Liver (tissue), 9 donors: Measurements from ENCODE around the gene ABHD14A. TPM values are rescaled to one million over a fixed set of nuclear protein-coding genes. Genes with fewer than 3 reads are reported as not detected.

Experiments used
- DNase-seq: peaks from one replicate; pipeline ENCODE4 v3.0.0-alpha.2; 2017; ENCODE audit warnings: low spot score
- H3K27ac ChIP-seq, 2 donors: one replicate each; pipeline ENCODE4 v1.7.0; 2013; ENCODE audit warnings: inconsistent platforms in 2 of 2, low read length in 2 of 2, control low read depth in 1 of 2, low read depth in 1 of 2, mild to moderate bottlenecking in 1 of 2
- H3K27me3 ChIP-seq, 4 donors: one replicate each; pipeline versions ENCODE4 v1.6.1 to v1.7.0; 2013; ENCODE audit warnings: low read length in 3 of 4, inconsistent platforms in 1 of 4, mild to moderate bottlenecking in 1 of 4, moderate library complexity in 1 of 4; ENCODE audit not compliant: control insufficient read depth in 4 of 4, insufficient read depth in 4 of 4
- H3K36me3 ChIP-seq, 4 donors: one replicate each; pipeline versions ENCODE4 v1.6.1 to v1.7.0; 2013; ENCODE audit warnings: low read length in 3 of 4, mild to moderate bottlenecking in 3 of 4, low read depth in 1 of 4, moderate library complexity in 1 of 4; ENCODE audit not compliant: control insufficient read depth in 4 of 4, insufficient read depth in 3 of 4
- H3K4me1 ChIP-seq, 4 donors: one replicate each; pipeline versions ENCODE4 v1.6.1 to v1.7.0; 2013; ENCODE audit warnings: low read length in 3 of 4, mild to moderate bottlenecking in 3 of 4, moderate library complexity in 1 of 4; ENCODE audit not compliant: control insufficient read depth in 4 of 4, insufficient read depth in 4 of 4
- H3K4me3 ChIP-seq, 3 donors: one replicate each; pipeline versions ENCODE4 v1.6.1 to v1.7.0; 2013; ENCODE audit warnings: low read length in 3 of 3, control low read depth in 1 of 3, low read depth in 1 of 3, mild to moderate bottlenecking in 1 of 3
- H3K9ac ChIP-seq, 2 donors: one replicate each; pipeline ENCODE4 v1.7.0; 2013; ENCODE audit warnings: low read length in 2 of 2, mild to moderate bottlenecking in 2 of 2, moderate library complexity in 2 of 2, control low read depth in 1 of 2, low read depth in 1 of 2
- H3K9me3 ChIP-seq, 4 donors: one replicate each; pipeline versions ENCODE4 v1.6.1 to v1.7.0; 2013; ENCODE audit warnings: low read length in 3 of 4; ENCODE audit not compliant: control insufficient read depth in 4 of 4
- EGR1 ChIP-seq, 2 donors: IDR thresholded peaks; 2 replicates each; pipeline ENCODE4 v1.6.1; 2016 to 2018; ENCODE audit warnings: antibody characterized with exemption in 2 of 2, low read depth in 2 of 2
- FOXA1 ChIP-seq: IDR thresholded peaks from 2 replicates; pipeline ENCODE4 v1.6.1; 2016; ENCODE audit warnings: antibody characterized with exemption
- FOXA2 ChIP-seq: IDR thresholded peaks from 2 replicates; pipeline ENCODE4 v1.6.1; 2016; ENCODE audit warnings: antibody characterized with exemption
- GABPA ChIP-seq, 2 donors: IDR thresholded peaks in 1 of 2; conservative IDR thresholded peaks in 1 of 2; 2 replicates each; pipeline ENCODE4 v1.6.1; 2016; ENCODE audit warnings: antibody characterized with exemption in 2 of 2, mild to moderate bottlenecking in 1 of 2, moderate library complexity in 1 of 2
- HNF4A ChIP-seq, 2 donors: conservative IDR thresholded peaks; 2 replicates each; pipeline ENCODE4 v1.6.1; 2016; ENCODE audit warnings: antibody characterized with exemption in 2 of 2, mild to moderate bottlenecking in 2 of 2
- JUND ChIP-seq, 2 donors: IDR thresholded peaks; 2 replicates each; pipeline ENCODE4 v1.6.1; 2016; ENCODE audit warnings: antibody characterized with exemption in 2 of 2
- NR2F2 ChIP-seq: IDR thresholded peaks from 2 replicates; pipeline ENCODE4 v1.6.1; 2016; ENCODE audit warnings: antibody characterized with exemption
- RAD21 ChIP-seq, 2 donors: IDR thresholded peaks; 2 replicates each; pipeline ENCODE4 v1.6.1; 2016; ENCODE audit warnings: antibody characterized with exemption in 2 of 2, mild to moderate bottlenecking in 2 of 2
- RXRA ChIP-seq, 2 donors: IDR thresholded peaks; 2 replicates each; pipeline ENCODE4 v1.6.1; 2017 to 2018; ENCODE audit warnings: antibody characterized with exemption in 2 of 2, mild to moderate bottlenecking in 1 of 2
- SP1 ChIP-seq: IDR thresholded peaks from 2 replicates; pipeline ENCODE4 v1.6.1; 2018; ENCODE audit warnings: antibody characterized with exemption, mild to moderate bottlenecking
- TAF1 ChIP-seq: conservative IDR thresholded peaks from 2 replicates; pipeline ENCODE4 v1.6.1; 2016; ENCODE audit warnings: antibody characterized with exemption, mild to moderate bottlenecking
- YY1 ChIP-seq: IDR thresholded peaks from 2 replicates; pipeline ENCODE4 v1.6.1; 2016; ENCODE audit warnings: antibody characterized with exemption, mild to moderate bottlenecking
- WGBS: extraction: QIAGEN DNeasy Blood & Tissue Kit; methylation state at CpG from one replicate; pipeline ENCODE4 v1.1.7; 2013; 5-methylcytosine and 5-hydroxymethylcytosine counted together
- polyA plus RNA-seq, 2 donors: library from polyadenylated mRNA; stranded (reverse) in 1 of 2; unstranded in 1 of 2; fragments of 200-250 nt in 1 of 2; fragments of >200 nt in 1 of 2; fragmentation: Nextera tagmentation in 1 of 2; extraction: Ambion mirVana in 1 of 2; gene quantifications; one replicate each; pipeline versions ENCODE4 v1.2.1 to v1.2.3, GENCODE V29; 2013 to 2015
- total RNA-seq, 2 donors: library from RNA; depleted of rRNA; stranded (reverse); fragments of >200 nt; gene quantifications; one replicate each; pipeline ENCODE4 v1.2.3, GENCODE V29; 2014
- TF ChIP-seq, protein P1 (sequence below): IDR thresholded peaks from 2 replicates; pipeline ENCODE4 v1.6.1; 2016; ENCODE audit warnings: antibody characterized with exemption
- TF ChIP-seq, protein P2 (sequence below): fragments of 150-350 bp; IDR thresholded peaks from 2 replicates; pipeline ENCODE4 v1.5.1; 2017; ENCODE audit warnings: improper control_type of control experiment, low read depth, low read length; ENCODE audit not compliant: missing input control
- TF ChIP-seq, protein P3 (sequence below): IDR thresholded peaks from 2 replicates; pipeline ENCODE4 v1.6.1; 2016; ENCODE audit warnings: antibody characterized with exemption
- TF ChIP-seq, protein P4 (sequence below): IDR thresholded peaks from 2 replicates; pipeline ENCODE4 v1.6.1; 2016; ENCODE audit warnings: antibody characterized with exemption
- TF ChIP-seq, protein P5 (sequence below): IDR thresholded peaks from 2 replicates; pipeline ENCODE4 v1.6.1; 2016; ENCODE audit warnings: antibody characterized with exemption, mild to moderate bottlenecking
- donor health status: healthy.
- donor health status: healthy.
- donor health status: healthy.
- donor health status: healthy.
- donor health status: healthy.

Gene ABHD14A
- total and polyA plus RNA-seq, 4 donors = 8.2 to 19.9 (median 13.4) TPM

DNA sequence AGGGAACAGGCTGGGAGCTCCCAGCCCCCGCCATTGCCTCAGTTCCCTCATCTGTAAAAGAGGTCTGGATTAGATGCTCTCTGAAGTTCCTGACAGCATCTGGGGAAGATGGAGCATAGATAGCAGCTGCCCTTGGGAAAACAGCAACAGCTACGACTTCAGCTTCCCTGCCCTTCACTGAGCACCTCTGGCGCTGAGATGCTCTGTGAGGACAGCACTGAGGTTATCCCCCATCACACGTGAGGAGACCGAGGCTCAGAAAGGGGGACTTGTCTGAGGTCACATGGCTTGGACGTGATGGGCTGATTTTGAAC is 31.9 kb downstream of the ABHD14A start:
- TF ChIP-seq JUND (IDR thresholded peaks at IDR 0.05) (no peak), FOXA2 (no peak), FOXA1 (no peak), GABPA (IDR thresholded peaks at IDR 0.05 in 1 of 2, conservative IDR thresholded peaks at IDR 0.05 in 1 of 2) (no peak), NR2F2 (no peak), HNF4A (conservative IDR thresholded peaks at IDR 0.05) (no peak), YY1 (no peak), RAD21 (IDR thresholded peaks at IDR 0.05) (no peak), EGR1 (IDR thresholded peaks at IDR 0.05; ENCODE audit: low read depth in 2 of 2) (no peak), TAF1 (no peak), SP1 (no peak), RXRA (IDR thresholded peaks at IDR 0.05) (no peak)
- TF ChIP-seq, protein P1, sequence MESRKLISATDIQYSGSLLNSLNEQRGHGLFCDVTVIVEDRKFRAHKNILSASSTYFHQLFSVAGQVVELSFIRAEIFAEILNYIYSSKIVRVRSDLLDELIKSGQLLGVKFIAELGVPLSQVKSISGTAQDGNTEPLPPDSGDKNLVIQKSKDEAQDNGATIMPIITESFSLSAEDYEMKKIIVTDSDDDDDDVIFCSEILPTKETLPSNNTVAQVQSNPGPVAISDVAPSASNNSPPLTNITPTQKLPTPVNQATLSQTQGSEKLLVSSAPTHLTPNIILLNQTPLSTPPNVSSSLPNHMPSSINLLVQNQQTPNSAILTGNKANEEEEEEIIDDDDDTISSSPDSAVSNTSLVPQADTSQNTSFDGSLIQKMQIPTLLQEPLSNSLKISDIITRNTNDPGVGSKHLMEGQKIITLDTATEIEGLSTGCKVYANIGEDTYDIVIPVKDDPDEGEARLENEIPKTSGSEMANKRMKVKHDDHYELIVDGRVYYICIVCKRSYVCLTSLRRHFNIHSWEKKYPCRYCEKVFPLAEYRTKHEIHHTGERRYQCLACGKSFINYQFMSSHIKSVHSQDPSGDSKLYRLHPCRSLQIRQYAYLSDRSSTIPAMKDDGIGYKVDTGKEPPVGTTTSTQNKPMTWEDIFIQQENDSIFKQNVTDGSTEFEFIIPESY = no peak
- TF ChIP-seq, protein P2, sequence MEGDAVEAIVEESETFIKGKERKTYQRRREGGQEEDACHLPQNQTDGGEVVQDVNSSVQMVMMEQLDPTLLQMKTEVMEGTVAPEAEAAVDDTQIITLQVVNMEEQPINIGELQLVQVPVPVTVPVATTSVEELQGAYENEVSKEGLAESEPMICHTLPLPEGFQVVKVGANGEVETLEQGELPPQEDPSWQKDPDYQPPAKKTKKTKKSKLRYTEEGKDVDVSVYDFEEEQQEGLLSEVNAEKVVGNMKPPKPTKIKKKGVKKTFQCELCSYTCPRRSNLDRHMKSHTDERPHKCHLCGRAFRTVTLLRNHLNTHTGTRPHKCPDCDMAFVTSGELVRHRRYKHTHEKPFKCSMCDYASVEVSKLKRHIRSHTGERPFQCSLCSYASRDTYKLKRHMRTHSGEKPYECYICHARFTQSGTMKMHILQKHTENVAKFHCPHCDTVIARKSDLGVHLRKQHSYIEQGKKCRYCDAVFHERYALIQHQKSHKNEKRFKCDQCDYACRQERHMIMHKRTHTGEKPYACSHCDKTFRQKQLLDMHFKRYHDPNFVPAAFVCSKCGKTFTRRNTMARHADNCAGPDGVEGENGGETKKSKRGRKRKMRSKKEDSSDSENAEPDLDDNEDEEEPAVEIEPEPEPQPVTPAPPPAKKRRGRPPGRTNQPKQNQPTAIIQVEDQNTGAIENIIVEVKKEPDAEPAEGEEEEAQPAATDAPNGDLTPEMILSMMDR = no peak
- TF ChIP-seq, protein P3, sequence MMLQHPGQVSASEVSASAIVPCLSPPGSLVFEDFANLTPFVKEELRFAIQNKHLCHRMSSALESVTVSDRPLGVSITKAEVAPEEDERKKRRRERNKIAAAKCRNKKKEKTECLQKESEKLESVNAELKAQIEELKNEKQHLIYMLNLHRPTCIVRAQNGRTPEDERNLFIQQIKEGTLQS = no peak
- TF ChIP-seq, protein P4, sequence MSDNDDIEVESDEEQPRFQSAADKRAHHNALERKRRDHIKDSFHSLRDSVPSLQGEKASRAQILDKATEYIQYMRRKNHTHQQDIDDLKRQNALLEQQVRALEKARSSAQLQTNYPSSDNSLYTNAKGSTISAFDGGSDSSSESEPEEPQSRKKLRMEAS = no peak
- TF ChIP-seq, protein P5, sequence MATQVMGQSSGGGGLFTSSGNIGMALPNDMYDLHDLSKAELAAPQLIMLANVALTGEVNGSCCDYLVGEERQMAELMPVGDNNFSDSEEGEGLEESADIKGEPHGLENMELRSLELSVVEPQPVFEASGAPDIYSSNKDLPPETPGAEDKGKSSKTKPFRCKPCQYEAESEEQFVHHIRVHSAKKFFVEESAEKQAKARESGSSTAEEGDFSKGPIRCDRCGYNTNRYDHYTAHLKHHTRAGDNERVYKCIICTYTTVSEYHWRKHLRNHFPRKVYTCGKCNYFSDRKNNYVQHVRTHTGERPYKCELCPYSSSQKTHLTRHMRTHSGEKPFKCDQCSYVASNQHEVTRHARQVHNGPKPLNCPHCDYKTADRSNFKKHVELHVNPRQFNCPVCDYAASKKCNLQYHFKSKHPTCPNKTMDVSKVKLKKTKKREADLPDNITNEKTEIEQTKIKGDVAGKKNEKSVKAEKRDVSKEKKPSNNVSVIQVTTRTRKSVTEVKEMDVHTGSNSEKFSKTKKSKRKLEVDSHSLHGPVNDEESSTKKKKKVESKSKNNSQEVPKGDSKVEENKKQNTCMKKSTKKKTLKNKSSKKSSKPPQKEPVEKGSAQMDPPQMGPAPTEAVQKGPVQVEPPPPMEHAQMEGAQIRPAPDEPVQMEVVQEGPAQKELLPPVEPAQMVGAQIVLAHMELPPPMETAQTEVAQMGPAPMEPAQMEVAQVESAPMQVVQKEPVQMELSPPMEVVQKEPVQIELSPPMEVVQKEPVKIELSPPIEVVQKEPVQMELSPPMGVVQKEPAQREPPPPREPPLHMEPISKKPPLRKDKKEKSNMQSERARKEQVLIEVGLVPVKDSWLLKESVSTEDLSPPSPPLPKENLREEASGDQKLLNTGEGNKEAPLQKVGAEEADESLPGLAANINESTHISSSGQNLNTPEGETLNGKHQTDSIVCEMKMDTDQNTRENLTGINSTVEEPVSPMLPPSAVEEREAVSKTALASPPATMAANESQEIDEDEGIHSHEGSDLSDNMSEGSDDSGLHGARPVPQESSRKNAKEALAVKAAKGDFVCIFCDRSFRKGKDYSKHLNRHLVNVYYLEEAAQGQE = no peak
- Histone ChIP-seq H3K4me1 (peaks cover 0 to 13% (median 1%) of the 10 kb centered on the region in 4 donors), H3K9me3 (no peaks in the 10 kb centered on the region), H3K4me3 (no peak overlapping the region), H3K9ac (no peak overlapping the region), H3K36me3 (no peaks in the 10 kb centered on the region), H3K27ac (no peak overlapping the region), H3K27me3 (no peaks in the 10 kb centered on the region)
- WGBS = 82% methylated on average over 6 of the region's 6 CpGs
- DNase-seq = no peak

DNA sequence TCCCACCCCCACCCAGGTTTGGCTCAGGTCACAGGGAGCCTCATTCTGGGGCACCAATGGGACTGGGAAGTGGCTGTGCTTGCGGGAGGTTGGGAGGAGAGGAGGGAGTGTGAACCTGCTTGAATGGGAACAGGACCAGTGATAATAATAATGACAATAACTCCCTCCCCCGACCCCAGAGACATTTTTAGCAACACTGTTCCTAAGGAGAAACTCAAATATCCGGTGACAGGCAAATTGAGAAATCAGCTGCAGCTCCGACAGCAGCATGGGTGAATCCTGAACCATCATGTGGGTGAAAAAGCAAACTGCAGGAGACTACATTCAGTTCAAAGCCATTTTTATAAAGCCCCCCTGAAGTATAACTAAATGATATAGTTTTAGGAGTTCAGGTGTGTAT is 32.4 kb downstream of the ABHD14A start:
- TF ChIP-seq RAD21 (IDR thresholded peaks at IDR 0.05) (no peak), GABPA (IDR thresholded peaks at IDR 0.05 in 1 of 2, conservative IDR thresholded peaks at IDR 0.05 in 1 of 2) (no peak), JUND (IDR thresholded peaks at IDR 0.05) (no peak)
- TF ChIP-seq, protein P4 = no peak
- TF ChIP-seq, protein P1 = no peak
- no peak overlapping the region for H3K4me3 ChIP-seq
- 71% methylated on average over 4 of the region's 4 CpGs for WGBS
- H3K27ac ChIP-seq = no peak overlapping the region
- H3K9me3 ChIP-seq = no peaks in the 10 kb centered on the region
- H3K36me3 ChIP-seq = no peaks in the 10 kb centered on the region
- no peak overlapping the region for H3K9ac ChIP-seq
- DNase-seq = no peak
- H3K4me1 ChIP-seq = peaks cover 0 to 13% (median 1%) of the 10 kb centered on the region in 4 donors
- no peaks in the 10 kb centered on the region for H3K27me3 ChIP-seq
